HepG2 (cell line): ENCODE data around the gene POLDIP3. TPM values are rescaled to one million over a fixed set of nuclear protein-coding genes. Genes with fewer than 3 reads are reported as not detected.

ENCODE experiments used
- BRCA1 ChIP-seq: sonication (generic); formaldehyde crosslinking; IDR thresholded peaks from 2 replicates; pipeline ENCODE4 v1.4.0; 2020; ENCODE audit warnings: missing genetic modification reagents
- DRAP1 ChIP-seq: IDR thresholded peaks from 2 replicates; pipeline ENCODE4 v1.6.1; 2016; ENCODE audit warnings: missing genetic modification reagents, missing compliant biosample characterization
- LRRFIP1 ChIP-seq: sonication (generic); formaldehyde crosslinking; conservative IDR thresholded peaks from 2 replicates; pipeline ENCODE4 v1.4.0; 2020; ENCODE audit warnings: missing genetic modification reagents
- MIER3 ChIP-seq: IDR thresholded peaks from 2 replicates; pipeline ENCODE4 v1.6.1; 2016; ENCODE audit warnings: missing compliant biosample characterization, borderline replicate concordance
- MXD1 ChIP-seq: sonication (generic); formaldehyde crosslinking; IDR thresholded peaks from 2 replicates; pipeline ENCODE4 v1.4.0; 2020; ENCODE audit warnings: mild to moderate bottlenecking, missing genetic modification reagents
- NFYB ChIP-seq: sonication (generic); formaldehyde crosslinking; IDR thresholded peaks from 2 replicates; pipeline ENCODE4 v1.4.0; 2020; ENCODE audit warnings: missing genetic modification reagents
- NR2F2 ChIP-seq: IDR thresholded peaks from 2 replicates; pipeline ENCODE4 v1.6.1; 2012; ENCODE audit warnings: low read depth, inconsistent platforms, borderline replicate concordance
- RNF219 ChIP-seq: sonication (generic); formaldehyde crosslinking; IDR thresholded peaks from 2 replicates; pipeline ENCODE4 v1.5.0; 2020; ENCODE audit warnings: mild to moderate bottlenecking, missing genetic modification reagents
- SMAD3 ChIP-seq: sonication (generic); formaldehyde crosslinking; IDR thresholded peaks from 2 replicates; pipeline ENCODE4 v1.4.0; 2020; ENCODE audit warnings: missing genetic modification reagents
- SOX6 ChIP-seq, 2 experiments: fragments of 450-650 bp in 1 of 2; sonication (generic) in 1 of 2; formaldehyde crosslinking in 1 of 2; IDR thresholded peaks; 2 replicates each; pipeline versions ENCODE4 v1.4.0 to v1.6.1; 2017 to 2020; ENCODE audit warnings: antibody characterized with exemption in 1 of 2, mild to moderate bottlenecking in 1 of 2, missing genetic modification reagents in 1 of 2
- ZNF230 ChIP-seq: sonication (generic); formaldehyde crosslinking; IDR thresholded peaks from 2 replicates; pipeline ENCODE4 v1.4.0; 2020; ENCODE audit warnings: mild to moderate bottlenecking, missing genetic modification reagents
- ZNF607 ChIP-seq: sonication (generic); formaldehyde crosslinking; IDR thresholded peaks from 2 replicates; pipeline ENCODE4 v1.5.1; 2020; ENCODE audit warnings: missing genetic modification reagents, mild to moderate bottlenecking, borderline replicate concordance
- ZNF629 ChIP-seq: sonication (generic); formaldehyde crosslinking; conservative IDR thresholded peaks from 2 replicates; pipeline ENCODE4 v1.5.0; 2020; ENCODE audit warnings: missing genetic modification reagents
- ZNF747 ChIP-seq: sonication (generic); formaldehyde crosslinking; IDR thresholded peaks from 2 replicates; pipeline ENCODE4 v1.8.1; 2023; ENCODE audit warnings: missing genetic modification reagents, mild to moderate bottlenecking, borderline replicate concordance
- ZNF772 ChIP-seq: sonication (generic); formaldehyde crosslinking; IDR thresholded peaks from 2 replicates; pipeline ENCODE4 v1.5.0; 2020; ENCODE audit warnings: mild to moderate bottlenecking, missing genetic modification reagents
- polyA plus RNA-seq, 8 experiments: library from polyadenylated mRNA; depleted of rRNA in 3 of 8; stranded (reverse) in 7 of 8; unstranded in 1 of 8; fragments of >200 nt; fragmentation: Illumina TruSeq in 4 of 8; extraction: Trizol in 4 of 8; gene quantifications; 2 replicates each; pipeline versions ENCODE4 v1.2.1 to v1.2.3, GENCODE V29; 2011 to 2016; ENCODE audit warnings: low read depth in 4 of 8, missing spikeins in 1 of 8, mixed read lengths in 1 of 8; ENCODE audit not compliant: insufficient read depth in 1 of 8
- total RNA-seq, 5 experiments: library from RNA; depleted of rRNA; stranded (reverse); fragments of >200 nt; fragmentation: Illumina TruSeq; extraction: Trizol; gene quantifications; 2 replicates each; pipeline ENCODE4 v1.2.3, GENCODE V29; 2016; ENCODE audit warnings: low read depth in 1 of 5
- TF ChIP-seq, protein P1 (sequence below): IDR thresholded peaks from 2 replicates; pipeline ENCODE4 v1.6.1; 2018; ENCODE audit warnings: missing genetic modification reagents
- TF ChIP-seq, protein P2 (sequence below), 2 experiments: sonication (generic) in 1 of 2; formaldehyde crosslinking in 1 of 2; IDR thresholded peaks; 2 replicates each; pipeline versions ENCODE4 v1.4.0 to v1.6.1; 2016 to 2020; ENCODE audit warnings: borderline replicate concordance in 1 of 2, low read depth in 1 of 2, mild to moderate bottlenecking in 1 of 2, missing genetic modification reagents in 1 of 2

Gene POLDIP3
- total and polyA plus RNA-seq, 2 of the 13 experiments (the other 11 are each of a cell fraction or from before 2014, with no cell fraction given): 45.8 to 47.4 TPM

- TF ChIP-seq BRCA1 (no peak), ZNF772 (CRISPR knock-in tag) (0 out of 2 replicates have a peak, but pooled peaks have one; percentile 14), SOX6 (IDR thresholded peaks at IDR 0.05) (no peak), SOX6 (CRISPR knock-in tag; IDR thresholded peaks at IDR 0.05) (peak; percentile 48; the same call in 1 of the 2 replicates), NR2F2 (peak; percentile 79), ZNF230 (0 out of 2 replicates have a peak, but pooled peaks have one; percentile 42), ZNF747 (CRISPR knock-in tag) (0 out of 2 replicates have a peak, but pooled peaks have one; percentile 59), LRRFIP1 (CRISPR knock-in tag) (no peak), ZNF629 (peak; percentile 51; the same call in 1 of the 2 replicates), ZNF607 (CRISPR knock-in tag) (0 out of 2 replicates have a peak, but pooled peaks have one; percentile 8), SMAD3 (CRISPR knock-in tag) (no peak), MXD1 (no peak), NFYB (no peak), MIER3 (CRISPR knock-in tag) (0 out of 2 replicates have a peak, but pooled peaks have one; percentile 13), RNF219 (CRISPR knock-in tag) (no peak), DRAP1 (CRISPR knock-in tag) (peak; percentile 12; the same call in 1 of the 2 replicates)
- TF ChIP-seq, protein P1, sequence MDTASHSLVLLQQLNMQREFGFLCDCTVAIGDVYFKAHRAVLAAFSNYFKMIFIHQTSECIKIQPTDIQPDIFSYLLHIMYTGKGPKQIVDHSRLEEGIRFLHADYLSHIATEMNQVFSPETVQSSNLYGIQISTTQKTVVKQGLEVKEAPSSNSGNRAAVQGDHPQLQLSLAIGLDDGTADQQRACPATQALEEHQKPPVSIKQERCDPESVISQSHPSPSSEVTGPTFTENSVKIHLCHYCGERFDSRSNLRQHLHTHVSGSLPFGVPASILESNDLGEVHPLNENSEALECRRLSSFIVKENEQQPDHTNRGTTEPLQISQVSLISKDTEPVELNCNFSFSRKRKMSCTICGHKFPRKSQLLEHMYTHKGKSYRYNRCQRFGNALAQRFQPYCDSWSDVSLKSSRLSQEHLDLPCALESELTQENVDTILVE (CRISPR knock-in tag): no peak
- TF ChIP-seq, protein P2, sequence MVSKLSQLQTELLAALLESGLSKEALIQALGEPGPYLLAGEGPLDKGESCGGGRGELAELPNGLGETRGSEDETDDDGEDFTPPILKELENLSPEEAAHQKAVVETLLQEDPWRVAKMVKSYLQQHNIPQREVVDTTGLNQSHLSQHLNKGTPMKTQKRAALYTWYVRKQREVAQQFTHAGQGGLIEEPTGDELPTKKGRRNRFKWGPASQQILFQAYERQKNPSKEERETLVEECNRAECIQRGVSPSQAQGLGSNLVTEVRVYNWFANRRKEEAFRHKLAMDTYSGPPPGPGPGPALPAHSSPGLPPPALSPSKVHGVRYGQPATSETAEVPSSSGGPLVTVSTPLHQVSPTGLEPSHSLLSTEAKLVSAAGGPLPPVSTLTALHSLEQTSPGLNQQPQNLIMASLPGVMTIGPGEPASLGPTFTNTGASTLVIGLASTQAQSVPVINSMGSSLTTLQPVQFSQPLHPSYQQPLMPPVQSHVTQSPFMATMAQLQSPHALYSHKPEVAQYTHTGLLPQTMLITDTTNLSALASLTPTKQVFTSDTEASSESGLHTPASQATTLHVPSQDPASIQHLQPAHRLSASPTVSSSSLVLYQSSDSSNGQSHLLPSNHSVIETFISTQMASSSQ (IDR thresholded peaks at IDR 0.05; ENCODE audit: low read depth): no peak
- TF ChIP-seq, protein P2 (CRISPR knock-in tag; IDR thresholded peaks at IDR 0.05; ENCODE audit: borderline replicate concordance): peak; percentile 31; the same call in 1 of the 2 replicates
These were observed 27.2 kb upstream of the POLDIP3 start (continued) for GRCh38 chr22:42641801-42642413.
